ENCODE results near the gene SBK3.
"Not testable (repeated sequence)": the region's sequence is repeated elsewhere in the genome, so short reads cannot be mapped to it uniquely, and the experiment has no call there.

The SBK3 gene

GRCh38 chr19:55540619-55541018 is 4.7 kb downstream of the SBK3 start:
- DNase-seq (ENCODE audit: low read depth in 2 of 2) = no peak

GRCh38 chr19:55539090-55539984 is 6.0 kb downstream of the SBK3 start:
- DNase-seq (ENCODE audit: low read depth in 2 of 2) = no peak

- no peak for DNase-seq (ENCODE audit: low read depth in 2 of 2)
Observed at GRCh38 chr19:55538132-55538531, 7.2 kb downstream of the SBK3 start.

GRCh38 chr19:55537741-55538111 is 7.6 kb downstream of the SBK3 start:
- DNase-seq (ENCODE audit: low read depth in 2 of 2) = no peak

- DNase-seq (ENCODE audit: low read depth in 2 of 2) = no peak
Observed at GRCh38 chr19:55536951-55537740, 8.2 kb downstream of the SBK3 start, which contains the start of gene SBK2. Gene SBK2 (minus strand): TSS chr19:55537133. CDS start chr19:55536294, 839 bp downstream.

- DNase-seq (ENCODE audit: low read depth in 2 of 2) = no peak
Observed at GRCh38 chr19:55536366-55536765, 9.0 kb downstream of the SBK3 start.

GRCh38 chr19:55535965-55536350 is 9.4 kb downstream of the SBK3 start:
- DNase-seq (ENCODE audit: low read depth in 2 of 2) = no peak

GRCh38 chr19:55535173-55535964 is 10.0 kb downstream of the SBK3 start:
- DNase-seq (ENCODE audit: low read depth in 2 of 2) = no peak

GRCh38 chr19:55534280-55534679 is 11.1 kb downstream of the SBK3 start:
- not testable (repeated sequence) for DNase-seq (ENCODE audit: low read depth in 2 of 2)

- no peak for DNase-seq (ENCODE audit: low read depth in 2 of 2)
Observed at GRCh38 chr19:55530996-55531395, 14.3 kb downstream of the SBK3 start.

- DNase-seq (ENCODE audit: low read depth in 2 of 2) = no peak
Observed at GRCh38 chr19:55529636-55530234, 15.6 kb downstream of the SBK3 start.

- DNase-seq (ENCODE audit: low read depth in 2 of 2) = no peak
Observed at GRCh38 chr19:55528030-55528803, 17.1 kb downstream of the SBK3 start.

- DNase-seq (ENCODE audit: low read depth in 2 of 2) = no peak
Observed at GRCh38 chr19:55527197-55528029, 17.9 kb downstream of the SBK3 start.

GRCh38 chr19:55526216-55527196 is 18.8 kb downstream of the SBK3 start:
- DNase-seq (ENCODE audit: low read depth in 2 of 2) = no peak

- no peak for DNase-seq (ENCODE audit: low read depth in 2 of 2)
Observed at GRCh38 chr19:55525289-55526101, 19.8 kb downstream of the SBK3 start.

GRCh38 chr19:55520691-55521292 is 24.6 kb downstream of the SBK3 start:
- no peak for DNase-seq (ENCODE audit: low read depth in 2 of 2)

Measured in stimulated activated CD4-positive, alpha-beta T cell treated with anti-CD3 and anti-CD28 coated beads, Interleukin-1b, Interleukin-23, amount 100 ng/mL, for 1 hour (primary cell).